Hematopoietic multipotent progenitor cell treated with erythropoietin and hydrocortisone succinate and interleukin-3 and kit ligand, for 4 days (in vitro differentiated cells): Measurements from ENCODE around the gene XBP1.
A peak's percentile ranks its signal among the peaks of the same experiment; 100 is the strongest.
"Not testable (repeated sequence)": the region's sequence is repeated elsewhere in the genome, so short reads cannot be mapped to it uniquely, and the experiment has no call there.

Experiments
- DNase-seq: peaks from one replicate; pipeline ENCODE4 v3.0.0-alpha.2; 2015

The XBP1 gene

DNA sequence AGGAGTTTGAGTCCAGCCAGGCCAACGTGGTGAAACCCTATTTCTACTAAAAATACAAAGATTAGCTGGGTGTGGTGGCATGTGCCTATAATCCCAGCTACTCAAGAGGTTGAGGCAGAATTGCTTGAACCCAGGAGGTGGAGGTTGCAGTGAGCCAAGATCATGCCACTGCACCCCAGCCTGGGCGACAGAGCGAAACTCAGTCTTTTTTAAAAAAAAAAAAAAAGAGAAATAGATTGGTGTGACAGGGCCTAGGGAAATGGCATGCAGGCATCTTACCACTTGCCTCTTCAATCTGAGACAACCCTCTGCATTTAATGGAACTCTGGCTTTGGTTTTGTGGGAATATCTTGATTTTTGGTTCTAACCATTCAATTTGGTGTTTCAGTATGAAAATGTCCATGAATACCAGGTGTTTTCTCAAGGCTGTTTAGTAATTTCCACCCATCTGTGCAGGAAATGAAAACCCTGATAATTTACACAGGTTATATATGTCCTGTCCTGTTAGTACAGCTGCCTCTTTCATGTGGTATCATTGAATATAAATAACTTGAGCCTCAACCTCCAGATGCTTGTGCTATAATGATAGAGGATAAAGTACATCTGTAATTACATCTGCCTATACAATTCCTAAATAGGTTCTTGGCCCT is 8.4 kb downstream of the XBP1 start:
- no peak for DNase-seq

DNA sequence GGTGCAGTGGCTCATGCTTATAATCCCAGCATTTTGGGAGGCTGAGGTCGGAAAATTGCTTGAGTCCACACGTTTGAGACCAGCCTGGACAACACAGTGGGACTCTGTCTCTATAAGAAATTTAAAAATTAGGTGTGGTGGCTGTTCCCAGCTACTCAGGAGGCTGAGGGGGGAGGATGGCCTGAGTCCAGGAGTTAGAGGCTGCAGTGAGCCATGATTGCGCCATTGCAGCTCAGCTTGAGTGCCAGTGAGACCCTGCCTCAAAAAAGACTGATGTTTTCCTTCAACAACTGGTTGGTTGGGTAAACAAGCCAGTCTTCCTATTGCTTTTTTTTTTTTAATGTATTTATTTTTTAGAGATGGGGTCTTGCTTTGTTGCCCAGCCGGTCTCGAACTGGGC is 9.2 kb downstream of the XBP1 start:
- DNase-seq: no peak

DNA sequence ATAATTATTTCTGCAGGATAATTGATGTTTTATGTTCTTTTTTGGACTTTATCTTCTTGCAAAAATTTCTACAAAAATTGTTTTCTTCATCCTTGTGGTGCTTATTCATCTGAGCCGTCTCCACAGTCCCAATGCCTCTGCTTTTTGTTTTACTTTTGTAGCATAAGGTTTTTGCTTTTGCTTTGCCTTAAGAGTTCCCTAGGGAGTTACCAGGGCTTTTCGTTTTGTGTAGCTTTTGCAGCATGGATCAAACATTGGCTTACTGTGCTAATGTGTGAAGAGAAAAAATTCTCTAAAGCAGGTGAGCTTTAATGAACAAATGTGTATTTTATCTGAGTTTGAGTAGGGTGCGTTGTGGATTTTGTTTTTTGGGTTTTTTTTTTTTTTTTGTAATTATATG is 11.8 kb downstream of the XBP1 start:
- no peak for DNase-seq

DNA sequence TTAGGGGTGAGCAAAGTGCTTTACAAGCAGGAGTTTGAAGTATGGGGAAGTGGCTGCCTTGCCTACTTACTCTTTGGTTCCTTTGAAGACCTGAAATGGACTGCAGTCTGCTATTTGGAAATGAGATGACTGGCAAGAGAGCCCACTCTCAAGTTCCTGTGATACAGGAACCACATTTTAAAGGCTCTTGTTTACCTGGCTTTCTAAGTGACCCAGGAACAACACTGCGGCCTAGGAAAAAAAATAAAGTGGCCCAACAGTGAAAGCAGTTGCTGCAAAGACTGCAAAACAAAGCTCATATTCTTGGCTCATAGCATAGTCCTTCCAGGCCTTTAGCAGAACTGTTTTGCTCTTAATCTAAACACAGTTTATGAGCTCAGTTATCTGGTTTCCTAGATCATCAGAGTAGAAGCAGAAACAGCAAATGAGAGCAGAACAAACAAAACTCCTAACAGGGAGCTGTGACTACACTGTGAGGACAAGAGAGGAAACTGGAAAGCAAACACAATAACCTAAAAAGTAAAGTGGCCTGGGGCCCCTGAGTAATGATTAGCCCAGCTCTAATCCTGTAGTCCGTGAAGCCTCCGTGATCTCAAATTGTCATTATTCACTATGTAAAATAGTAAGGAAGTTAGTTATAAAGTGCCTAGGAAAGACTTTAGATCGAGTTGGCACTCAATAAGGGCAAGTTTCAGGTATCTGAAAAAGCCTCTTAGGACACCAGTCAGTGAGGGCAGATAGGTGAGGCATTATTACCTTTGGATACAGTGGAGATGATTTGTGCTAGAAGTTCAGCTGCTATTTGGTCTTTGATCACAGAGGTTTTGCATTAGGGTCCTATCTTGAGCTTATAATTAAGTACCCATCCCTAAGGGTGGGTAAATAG is 16.3 kb downstream of the XBP1 start:
- DNase-seq: no peak

DNA sequence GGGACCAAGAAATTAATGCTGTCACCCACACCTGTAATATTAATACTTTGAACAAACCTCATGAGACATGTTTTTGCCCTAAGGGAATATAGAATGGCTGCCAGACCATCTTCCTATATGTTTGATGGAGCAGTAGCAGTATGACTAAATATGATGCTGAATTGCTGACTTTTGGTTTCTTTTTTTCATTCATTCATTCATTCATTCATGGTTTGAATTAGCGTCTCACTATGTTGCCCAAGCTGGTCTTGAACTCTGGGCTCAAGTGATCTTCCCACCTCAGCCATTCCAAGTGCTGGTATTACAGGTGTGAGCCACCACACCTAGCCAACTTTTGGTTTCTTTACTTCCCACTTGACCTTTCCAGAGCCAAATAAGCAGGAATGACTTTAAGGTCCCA is 20.1 kb downstream of the XBP1 start:
- DNase-seq: no peak

DNA sequence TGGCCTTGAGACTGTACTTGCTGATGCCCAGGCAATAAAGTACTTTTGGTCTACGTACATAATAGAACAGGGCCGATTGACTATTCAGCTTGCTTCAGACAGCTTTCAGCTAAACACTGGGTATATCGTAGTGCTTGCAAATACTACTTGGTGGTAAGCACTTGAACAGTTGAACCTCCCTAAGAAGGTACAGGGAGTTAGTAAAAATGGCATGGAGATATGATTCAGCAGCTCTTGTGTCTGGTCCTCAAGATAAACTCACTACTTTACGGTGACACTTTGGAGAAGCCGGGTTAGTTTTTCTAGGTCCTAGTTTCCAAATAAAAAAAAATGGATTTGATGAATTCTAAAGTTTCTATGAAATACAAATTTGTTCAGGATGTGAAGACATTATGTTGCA is 20.5 kb downstream of the XBP1 start:
- DNase-seq: peak; percentile 46

DNA sequence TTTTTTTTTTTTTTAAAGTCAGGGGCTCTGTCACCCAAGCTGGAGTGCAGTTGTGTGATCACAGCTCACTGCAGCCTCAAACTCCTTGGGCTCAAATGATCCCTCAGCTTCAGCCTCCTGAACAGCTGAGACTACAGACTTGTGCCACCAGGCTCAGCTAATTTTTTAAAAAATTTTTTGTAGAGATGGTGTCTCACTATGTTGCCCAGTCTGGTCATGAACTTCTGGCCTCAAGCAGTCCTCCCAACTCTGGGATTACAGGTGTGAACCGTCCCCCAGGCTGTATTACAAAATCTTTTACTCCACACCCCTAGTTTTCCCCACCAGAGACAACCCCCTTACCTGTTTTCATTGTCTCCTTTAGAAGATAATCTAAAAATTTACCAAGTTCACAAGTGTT is 26.0 kb downstream of the XBP1 start:
- no peak for DNase-seq

DNA sequence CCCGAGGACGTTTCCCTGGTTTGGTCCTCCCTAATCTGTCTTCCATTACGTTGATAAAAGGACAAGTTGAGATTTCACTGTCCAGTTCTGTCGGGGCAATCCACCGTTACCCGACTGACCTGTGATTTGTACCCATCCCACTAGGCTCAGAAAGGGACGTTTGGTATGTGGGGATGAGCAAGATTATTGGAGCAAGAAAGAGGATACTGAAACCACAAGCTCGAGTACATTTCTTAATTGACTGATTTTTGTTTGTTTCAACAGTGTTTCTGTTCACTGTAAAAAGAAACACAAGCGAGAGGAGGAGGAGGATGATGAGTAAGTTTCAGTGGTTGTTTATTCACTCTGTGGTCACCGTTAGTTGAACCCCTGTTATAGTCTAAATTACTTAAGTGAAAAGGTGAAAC is 26.9 kb downstream of the XBP1 start:
- DNase-seq: no peak

DNA sequence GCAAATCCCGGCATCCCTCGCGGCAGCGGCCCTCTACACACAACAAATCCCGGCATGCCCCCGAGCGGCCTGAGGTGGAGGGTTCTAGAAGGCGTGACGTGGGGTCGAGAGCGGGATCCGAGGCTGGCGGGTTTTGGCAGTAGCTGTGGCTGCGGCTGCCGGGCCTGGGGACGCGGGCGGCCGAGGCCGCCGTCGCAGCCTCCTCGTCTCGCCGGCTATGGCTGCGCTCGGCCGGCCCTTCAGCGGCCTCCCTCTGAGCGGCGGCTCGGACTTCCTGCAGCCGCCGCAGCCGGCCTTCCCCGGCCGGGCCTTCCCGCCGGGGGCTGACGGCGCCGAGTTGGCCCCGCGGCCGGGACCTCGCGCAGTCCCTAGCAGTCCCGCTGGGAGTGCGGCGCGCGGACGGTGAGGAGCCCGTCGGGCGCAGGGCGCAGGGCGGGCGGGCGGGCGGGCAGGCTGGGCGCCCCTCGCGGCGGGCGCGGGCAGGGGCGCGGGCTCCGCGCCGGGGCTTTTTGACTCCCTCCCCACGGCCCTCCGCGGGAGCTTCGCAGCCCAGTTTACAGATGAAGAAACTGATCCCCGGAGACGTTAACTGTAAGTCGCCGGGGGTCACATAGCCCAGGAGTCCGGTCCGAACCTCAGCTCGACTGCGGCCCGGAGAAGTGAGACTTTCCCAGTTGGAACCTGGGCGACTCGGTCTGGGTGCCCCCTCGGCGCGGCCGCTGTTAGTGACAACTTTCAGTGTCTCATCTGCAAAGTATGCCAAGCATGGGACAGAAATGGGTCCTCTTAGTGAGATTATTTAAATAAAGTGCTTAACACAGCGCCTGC is 27.5 kb downstream of the XBP1 start, which contains the start of gene CCDC117:
Gene CCDC117 (plus strand): TSS at position 63 of the 828 bp plus-strand sequence. CDS start 155 bp downstream, at position 218.
- peak; percentile 99 for DNase-seq

DNA sequence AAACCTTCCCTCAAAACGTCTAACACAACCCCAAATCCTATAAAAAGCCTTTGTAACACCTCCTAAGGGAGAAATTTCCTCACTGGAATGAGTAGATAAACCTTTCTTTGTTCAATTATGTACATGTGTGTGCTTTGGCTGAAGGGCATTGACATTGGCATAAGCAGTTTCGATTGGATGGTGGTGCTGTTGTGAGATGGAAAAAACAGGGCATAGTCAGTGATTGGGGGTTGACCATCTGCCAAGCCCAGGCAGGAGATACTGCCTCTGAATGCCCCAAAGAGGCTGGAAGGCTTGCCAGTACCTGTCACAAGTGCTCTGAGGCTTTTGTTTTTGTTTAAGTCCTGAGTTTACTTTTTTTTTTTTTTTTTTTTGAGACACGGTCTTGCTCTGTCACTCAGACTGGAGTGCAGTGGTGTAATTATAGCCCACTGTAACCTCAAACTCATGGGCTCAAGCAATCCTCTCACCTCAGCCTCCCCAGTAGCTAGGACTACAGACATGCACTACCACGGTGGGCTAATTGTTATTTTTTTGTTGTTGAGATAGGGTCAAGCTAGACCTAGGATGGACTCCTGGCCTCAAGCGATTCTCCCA is 29.1 kb downstream of the XBP1 start:
- no peak for DNase-seq

DNA sequence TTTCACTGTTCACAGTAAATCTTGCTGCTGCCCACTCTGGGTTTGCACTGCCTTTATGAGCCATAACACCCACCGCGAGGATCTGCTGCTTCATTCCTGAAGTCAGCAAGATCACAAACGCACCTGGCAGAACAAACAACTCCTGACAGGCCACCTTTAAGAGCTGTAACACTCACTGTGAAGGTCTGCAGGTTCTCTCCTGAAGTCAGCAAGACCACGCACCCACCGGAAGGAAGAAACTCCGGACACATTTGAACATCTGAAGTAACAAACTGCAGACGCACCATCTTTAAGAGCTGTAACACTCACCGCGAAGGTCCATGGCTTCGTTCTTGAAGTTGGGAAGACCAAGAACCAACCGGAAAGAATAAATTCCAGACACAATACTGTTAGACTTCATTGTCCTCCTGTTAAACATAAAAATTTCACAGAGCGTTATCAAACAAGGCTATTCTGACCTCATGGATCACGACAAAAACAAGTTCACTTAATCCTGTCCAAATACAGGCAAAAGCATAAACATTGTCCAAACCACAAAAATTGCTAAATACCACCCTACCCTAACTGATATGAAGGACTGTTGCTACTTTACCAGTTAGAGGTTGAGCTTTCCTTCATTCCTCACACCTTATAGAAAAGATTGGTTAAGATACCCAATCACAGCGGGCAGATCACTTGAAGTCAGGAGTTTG is 30.8 kb downstream of the XBP1 start:
- no peak for DNase-seq

DNA sequence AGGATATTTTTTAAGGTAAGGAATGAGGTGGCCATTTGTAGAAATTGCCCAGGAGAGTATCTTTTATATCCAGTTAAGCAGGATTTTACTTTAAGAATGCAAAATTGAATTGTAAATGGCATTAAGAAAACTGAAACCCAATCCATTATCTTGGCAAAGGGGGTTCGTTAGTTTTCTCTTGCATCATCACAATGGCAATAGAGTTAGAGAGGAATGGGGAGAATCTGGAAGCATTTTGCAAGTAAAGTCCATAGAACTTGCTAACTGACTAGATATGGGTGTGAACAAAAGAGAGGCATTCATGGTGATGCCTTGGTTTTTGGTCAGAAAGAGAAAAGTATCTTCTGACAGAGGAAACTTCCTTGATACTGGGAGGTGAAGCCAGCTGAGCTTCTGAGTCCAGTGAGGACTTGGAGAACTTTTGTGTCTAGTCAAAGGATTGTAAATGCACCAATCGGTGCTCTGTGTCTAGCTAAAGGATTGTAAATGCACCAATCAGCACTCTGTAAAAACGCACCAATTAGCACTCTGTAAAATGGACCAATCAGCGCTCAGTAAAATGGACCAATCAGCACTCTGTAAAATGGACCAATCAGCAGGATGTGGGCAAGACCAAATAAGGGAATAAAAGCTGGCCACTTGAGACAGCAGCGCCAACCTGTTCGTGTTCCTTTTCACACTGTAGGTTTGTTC is 31.5 kb downstream of the XBP1 start:
- DNase-seq: no peak

DNA sequence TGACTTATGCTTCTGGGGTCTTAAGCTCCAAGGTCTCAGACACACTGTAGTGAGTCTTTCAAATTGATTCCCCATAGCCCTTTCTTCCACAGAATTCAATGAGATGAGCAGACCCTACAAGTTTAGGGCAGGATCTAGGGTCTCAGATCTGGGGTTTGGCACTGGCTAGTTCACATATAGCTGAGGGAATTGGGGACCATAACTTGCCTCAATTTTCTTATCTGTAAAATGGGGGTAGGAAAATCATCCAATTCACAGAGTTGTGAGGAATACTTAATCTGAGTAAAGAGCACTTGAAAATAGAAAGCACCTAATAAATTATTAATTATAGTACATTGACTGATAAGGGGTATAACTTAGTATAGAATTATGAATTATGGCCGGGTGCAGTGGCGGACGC is 33.7 kb downstream of the XBP1 start:
- DNase-seq: no peak

DNA sequence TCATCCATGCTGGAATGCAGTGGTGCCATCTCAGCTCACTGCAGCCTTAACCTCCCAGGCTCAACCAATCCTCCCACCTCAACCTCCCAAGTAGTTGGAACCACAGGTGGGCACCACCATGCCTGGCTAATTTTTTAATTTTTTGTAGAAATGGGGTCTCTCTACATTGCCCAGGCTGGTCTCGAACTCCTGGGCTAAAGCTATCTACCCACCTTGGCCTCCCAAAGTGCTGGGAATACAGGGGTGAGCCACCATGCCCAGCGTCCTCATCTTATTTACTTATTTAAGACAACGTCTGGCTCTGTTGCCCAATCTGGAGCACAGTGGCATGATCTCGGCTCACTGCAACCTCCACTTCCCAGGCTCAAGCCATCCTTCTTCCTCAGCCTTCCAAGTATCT is 38.4 kb downstream of the XBP1 start:
- DNase-seq: not testable (repeated sequence)

DNA sequence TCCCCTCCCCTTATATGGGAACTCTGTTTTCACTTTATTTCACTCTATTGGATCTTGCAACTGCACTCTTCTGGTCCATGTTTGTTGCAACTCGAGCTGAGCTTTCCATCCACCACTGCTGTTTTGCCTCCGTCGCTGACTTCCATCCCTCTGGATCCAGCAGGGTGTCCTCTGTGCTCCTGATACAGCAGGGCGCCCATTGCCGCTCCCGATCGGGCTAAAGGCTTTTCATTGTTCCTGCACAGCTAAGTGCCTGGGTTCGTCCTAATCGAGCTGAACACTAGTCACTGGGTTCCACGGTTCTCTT is 39.0 kb downstream of the XBP1 start:
- DNase-seq: no peak

DNA sequence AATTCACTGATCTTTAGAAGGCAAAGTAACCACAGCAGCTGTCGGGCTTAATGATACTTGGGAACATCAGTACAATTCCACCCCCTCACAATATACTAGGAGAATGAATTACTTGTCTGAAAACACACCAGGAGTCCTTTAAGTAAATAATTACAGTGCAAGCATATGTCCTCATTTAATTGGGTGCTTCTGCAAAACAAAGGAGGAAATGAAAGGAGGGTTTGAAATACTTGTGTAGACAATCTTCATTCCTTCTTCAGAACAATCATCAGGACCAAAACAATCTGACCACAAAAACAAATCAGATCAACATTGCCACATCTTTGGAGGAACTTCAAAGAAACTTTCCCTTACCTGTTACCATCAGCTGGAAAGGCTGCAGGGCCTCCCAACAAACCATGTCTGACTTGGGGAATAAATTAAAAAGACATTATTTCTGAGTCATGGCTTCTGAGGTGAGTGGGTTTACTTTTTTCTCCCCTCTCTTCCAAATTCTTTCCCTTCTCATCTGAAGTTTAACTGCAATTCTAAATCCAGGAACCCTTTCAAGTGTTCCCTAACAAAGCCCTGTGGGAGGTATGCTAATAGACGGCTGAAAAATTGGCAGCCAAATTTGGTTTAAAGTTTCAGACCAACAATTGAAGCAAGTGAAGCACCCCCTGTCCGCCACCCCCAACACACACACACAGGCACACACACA is 40.4 kb downstream of the XBP1 start:
- DNase-seq: no peak

DNA sequence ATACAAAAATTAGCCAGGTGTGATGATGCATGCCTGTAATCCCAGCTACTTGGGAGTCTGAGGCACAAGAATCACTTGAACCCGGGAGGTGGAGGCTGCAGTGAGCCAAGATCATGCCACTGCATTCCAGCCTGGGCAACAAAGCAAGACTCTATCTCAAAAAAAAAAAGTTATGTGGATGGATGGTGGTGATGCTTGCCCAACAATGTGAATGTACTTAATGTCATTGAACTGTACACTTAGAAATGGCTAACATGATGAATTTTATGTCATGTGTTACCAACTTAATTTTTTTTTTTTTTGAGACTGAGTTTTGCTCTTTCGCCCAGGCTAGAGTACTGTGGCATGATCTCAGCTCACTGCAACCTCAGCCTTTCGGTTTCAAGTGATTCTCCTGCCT is 45.9 kb downstream of the XBP1 start:
- not testable (repeated sequence) for DNase-seq

DNA sequence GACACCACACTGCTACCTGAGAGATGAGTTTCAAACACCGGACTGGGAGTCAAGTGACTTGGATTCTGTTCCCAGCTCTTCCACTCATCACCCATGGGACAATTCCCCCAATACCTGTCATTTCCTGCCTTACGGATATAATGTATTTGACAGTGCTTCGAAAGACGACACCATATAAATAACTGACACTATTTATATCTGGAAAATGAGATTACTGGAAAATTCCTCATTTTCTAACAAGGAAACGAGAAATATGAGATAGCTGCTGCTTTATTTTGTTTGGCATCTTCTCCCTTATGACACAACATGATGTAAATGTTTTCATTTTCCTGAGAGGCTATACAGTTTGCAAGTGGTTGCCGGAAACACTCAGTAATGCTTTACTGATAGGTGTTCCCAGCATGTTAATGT is 49.9 kb downstream of the XBP1 start:
- no peak for DNase-seq
